Measurements from ENCODE around the gene CTNNA1.
A peak's percentile ranks its signal among the peaks of the same experiment; 100 is the strongest.
"Not testable (repeated sequence)": the region's sequence is repeated elsewhere in the genome, so short reads cannot be mapped to it uniquely, and the experiment has no call there.

Gene CTNNA1

DNA sequence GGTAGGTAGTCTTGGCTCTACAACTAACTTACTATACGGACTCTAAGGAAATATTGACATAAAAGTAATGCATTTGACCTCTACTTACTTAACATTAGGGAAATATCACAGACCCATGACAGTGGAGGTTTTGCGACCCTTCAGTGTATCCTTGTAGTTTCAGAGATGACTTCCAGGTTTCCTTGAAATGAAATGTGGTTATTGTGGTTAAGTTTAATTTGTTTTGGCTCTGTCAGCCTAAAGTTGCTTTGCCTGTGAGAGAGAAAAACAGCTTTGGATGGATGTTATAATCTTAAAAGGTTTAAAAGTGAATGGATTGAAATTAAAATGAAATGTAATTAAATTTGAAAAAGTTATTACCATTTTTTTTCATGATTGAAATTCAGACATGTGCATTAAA lies 79.0 kb downstream of the CTNNA1 start:
- DNase-seq (ENCODE audit: low read depth) = peak; percentile 35
- TF ChIP-seq MYC (IDR thresholded peaks at IDR 0.05; ENCODE audit: low read depth, low read length) = no peak
- TF ChIP-seq, protein P1, sequence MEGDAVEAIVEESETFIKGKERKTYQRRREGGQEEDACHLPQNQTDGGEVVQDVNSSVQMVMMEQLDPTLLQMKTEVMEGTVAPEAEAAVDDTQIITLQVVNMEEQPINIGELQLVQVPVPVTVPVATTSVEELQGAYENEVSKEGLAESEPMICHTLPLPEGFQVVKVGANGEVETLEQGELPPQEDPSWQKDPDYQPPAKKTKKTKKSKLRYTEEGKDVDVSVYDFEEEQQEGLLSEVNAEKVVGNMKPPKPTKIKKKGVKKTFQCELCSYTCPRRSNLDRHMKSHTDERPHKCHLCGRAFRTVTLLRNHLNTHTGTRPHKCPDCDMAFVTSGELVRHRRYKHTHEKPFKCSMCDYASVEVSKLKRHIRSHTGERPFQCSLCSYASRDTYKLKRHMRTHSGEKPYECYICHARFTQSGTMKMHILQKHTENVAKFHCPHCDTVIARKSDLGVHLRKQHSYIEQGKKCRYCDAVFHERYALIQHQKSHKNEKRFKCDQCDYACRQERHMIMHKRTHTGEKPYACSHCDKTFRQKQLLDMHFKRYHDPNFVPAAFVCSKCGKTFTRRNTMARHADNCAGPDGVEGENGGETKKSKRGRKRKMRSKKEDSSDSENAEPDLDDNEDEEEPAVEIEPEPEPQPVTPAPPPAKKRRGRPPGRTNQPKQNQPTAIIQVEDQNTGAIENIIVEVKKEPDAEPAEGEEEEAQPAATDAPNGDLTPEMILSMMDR (IDR thresholded peaks at IDR 0.05; ENCODE audit: low read depth, low read length) = no peak
- no peak for TF ChIP-seq POLR2A (IDR thresholded peaks at IDR 0.05; ENCODE audit: extremely low read depth, insufficient read length)
- TF ChIP-seq, protein P2, sequence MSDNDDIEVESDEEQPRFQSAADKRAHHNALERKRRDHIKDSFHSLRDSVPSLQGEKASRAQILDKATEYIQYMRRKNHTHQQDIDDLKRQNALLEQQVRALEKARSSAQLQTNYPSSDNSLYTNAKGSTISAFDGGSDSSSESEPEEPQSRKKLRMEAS (IDR thresholded peaks at IDR 0.05; ENCODE audit: low read depth, low read length) = no peak
- no peak overlapping the region for H3K4me3 ChIP-seq (ENCODE audit: low read depth, low read length)

DNA sequence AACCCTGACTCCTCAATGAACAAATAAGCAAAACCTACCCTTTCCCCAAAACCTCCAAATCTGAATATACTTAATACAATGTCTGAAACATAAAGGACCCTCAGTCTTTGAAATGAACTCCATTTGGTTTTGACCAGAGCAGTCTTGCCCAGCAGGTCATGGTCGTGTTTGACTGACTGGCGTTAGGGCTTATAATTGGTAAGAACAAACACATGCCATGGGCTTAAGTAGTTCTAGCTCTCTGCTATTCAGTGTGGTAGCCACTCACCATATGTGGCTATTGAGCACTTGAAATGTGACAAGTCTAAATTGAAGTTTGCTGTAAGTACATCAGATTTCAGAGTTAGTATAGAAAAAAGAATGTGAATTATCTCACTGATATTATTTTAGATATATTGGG lies 79.9 kb downstream of the CTNNA1 start:
- DNase-seq (ENCODE audit: low read depth) = no peak

DNA sequence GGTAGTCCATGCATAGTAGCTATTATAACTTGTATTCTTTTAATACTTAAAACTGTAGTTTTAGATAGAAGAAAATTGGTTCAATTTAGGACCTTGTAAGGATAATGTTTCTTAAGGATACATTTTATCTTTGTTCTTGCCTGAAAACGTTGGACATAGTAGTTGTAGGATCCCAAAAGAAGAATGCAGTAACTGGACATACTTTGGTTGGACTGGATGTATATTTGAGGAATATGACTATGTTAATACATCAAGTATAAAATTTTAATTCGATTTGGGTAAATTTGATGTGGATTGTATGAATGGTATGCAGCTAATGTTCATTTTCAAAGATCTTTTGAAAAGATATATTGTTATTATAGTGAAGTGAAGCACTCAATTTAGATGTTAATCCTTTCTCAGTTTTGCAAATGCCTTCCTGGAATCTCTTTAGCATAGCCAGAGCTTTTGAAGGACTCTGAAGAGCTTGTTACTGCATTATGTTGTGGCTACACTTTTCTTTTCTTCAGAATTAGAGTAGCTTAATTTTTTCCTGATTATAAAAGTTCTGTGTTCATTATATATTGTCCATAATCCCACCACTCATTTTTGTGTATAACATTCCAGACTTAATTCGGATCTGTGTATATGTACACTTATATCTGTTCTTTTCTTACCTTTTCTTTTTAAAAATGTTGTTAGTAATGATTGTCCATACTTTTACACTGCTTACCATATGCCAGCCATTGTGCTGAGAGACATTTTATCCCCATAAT lies 80.7 kb downstream of the CTNNA1 start:
- no peak for DNase-seq (ENCODE audit: low read depth)
- no peak for TF ChIP-seq MYC (IDR thresholded peaks at IDR 0.05; ENCODE audit: low read depth, low read length)
- TF ChIP-seq, protein P1 (IDR thresholded peaks at IDR 0.05; ENCODE audit: low read depth, low read length) = no peak
- TF ChIP-seq, protein P2 (IDR thresholded peaks at IDR 0.05; ENCODE audit: low read depth, low read length) = no peak
- no peak for TF ChIP-seq POLR2A (IDR thresholded peaks at IDR 0.05; ENCODE audit: extremely low read depth, insufficient read length)
- no peak overlapping the region for H3K4me3 ChIP-seq (ENCODE audit: low read depth, low read length)

More for the DNA sequence above, 79.9 kb downstream of the CTNNA1 start:
- no peak overlapping the region for H3K4me3 ChIP-seq (ENCODE audit: low read depth, low read length)
- TF ChIP-seq POLR2A (IDR thresholded peaks at IDR 0.05; ENCODE audit: extremely low read depth, insufficient read length) (no peak), MYC (IDR thresholded peaks at IDR 0.05; ENCODE audit: low read depth, low read length) (no peak)
- TF ChIP-seq, protein P2 (IDR thresholded peaks at IDR 0.05; ENCODE audit: low read depth, low read length) = no peak
- TF ChIP-seq, protein P1 (IDR thresholded peaks at IDR 0.05; ENCODE audit: low read depth, low read length) = no peak

DNA sequence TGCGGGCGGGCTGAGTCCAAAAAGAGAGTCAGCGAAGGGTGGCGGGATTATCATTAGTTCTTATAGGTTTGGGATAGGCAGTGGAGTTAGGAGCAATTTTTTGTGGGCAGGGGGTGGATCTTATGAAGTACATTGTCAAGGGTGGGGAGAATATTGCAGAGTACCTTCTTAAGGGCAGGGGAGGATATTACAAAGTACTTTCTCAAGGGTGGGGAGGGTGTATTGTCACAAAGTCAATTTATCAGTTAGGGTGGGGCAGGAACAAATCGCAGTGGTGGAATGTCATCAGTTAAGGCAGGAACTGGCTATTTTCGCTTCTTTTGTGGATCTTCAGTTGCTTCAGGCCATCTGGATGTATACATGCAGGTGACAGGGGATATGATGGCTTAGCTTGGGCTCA lies 81.6 kb downstream of the CTNNA1 start:
- not testable (repeated sequence) for H3K4me3 ChIP-seq (ENCODE audit: low read depth, low read length); DNase-seq (ENCODE audit: low read depth)

DNA sequence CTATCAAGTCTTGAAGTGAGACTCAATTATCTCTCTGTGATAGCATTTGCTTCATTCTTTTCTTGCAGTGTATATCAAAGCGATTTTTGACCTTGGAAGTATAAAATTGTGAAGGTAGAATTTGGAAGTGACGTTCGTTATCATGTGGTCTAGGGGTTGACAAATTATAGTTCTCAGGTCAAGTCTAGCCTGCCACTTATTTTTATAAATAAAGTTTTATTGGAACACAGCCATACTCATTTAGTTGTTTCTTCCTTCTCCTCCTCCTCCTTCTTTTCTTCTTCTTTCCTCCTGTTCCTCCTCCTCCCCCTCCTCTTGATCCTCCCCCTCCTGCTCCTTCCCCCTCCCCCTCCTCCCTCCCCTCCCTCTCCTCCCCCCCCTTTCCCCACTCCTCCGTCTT lies 83.9 kb downstream of the CTNNA1 start:
- no peak for DNase-seq (ENCODE audit: low read depth)

DNA sequence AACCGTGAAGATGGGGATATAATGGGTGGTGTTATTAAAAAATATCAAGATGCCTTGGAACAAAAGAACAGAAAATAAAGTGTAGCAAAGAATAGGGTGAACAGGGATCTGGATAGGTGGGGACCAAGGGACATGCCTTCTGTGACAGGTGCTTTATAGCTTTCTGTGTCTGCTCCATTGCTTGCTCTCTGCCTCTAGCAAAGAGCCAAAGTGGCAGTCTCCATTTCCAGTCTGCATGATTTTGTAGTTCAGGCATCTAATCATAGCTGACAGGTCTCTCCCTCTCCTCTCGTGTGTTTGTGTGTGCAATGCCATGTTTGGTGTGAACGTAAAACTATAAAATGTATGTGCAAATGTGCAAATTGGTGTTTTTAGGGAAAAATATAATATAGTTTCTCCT lies 86.9 kb downstream of the CTNNA1 start:
- DNase-seq (ENCODE audit: low read depth) = no peak
- H3K4me3 ChIP-seq (ENCODE audit: low read depth, low read length) = no peak overlapping the region
- TF ChIP-seq POLR2A (IDR thresholded peaks at IDR 0.05; ENCODE audit: extremely low read depth, insufficient read length) (no peak), MYC (IDR thresholded peaks at IDR 0.05; ENCODE audit: low read depth, low read length) (no peak)
- TF ChIP-seq, protein P2 (IDR thresholded peaks at IDR 0.05; ENCODE audit: low read depth, low read length) = no peak
- TF ChIP-seq, protein P1 (IDR thresholded peaks at IDR 0.05; ENCODE audit: low read depth, low read length) = no peak

More for the DNA sequence above, 83.9 kb downstream of the CTNNA1 start:
- H3K4me3 ChIP-seq (ENCODE audit: low read depth, low read length) = no peak overlapping the region
- TF ChIP-seq, protein P2 (IDR thresholded peaks at IDR 0.05; ENCODE audit: low read depth, low read length) = no peak
- TF ChIP-seq POLR2A (IDR thresholded peaks at IDR 0.05; ENCODE audit: extremely low read depth, insufficient read length) = no peak

Data from NB4 (cell line).